ENCODE data around the gene CITED2. TPM values are rescaled to one million over a fixed set of nuclear protein-coding genes. Genes with fewer than 3 reads are reported as not detected.

CITED2 gene
- total and polyA plus RNA-seq, 2 of the 8 experiments (the other 6 are each of a cell fraction or from before 2014, with no cell fraction given) = 89.1 to 115 TPM

- Histone ChIP-seq H3K4me1 (replicated peaks in 1 of 4; ENCODE audit: control insufficient read depth in 3 of 4, insufficient read depth in 4 of 4, low read length in 3 of 4) (peaks cover 4 to 9% (median 8%) of the 10 kb centered on the region in 4 experiments; a peak in 6 of 7 replicates), H2BK12ac (ENCODE audit: low read depth, low read length) (no peak overlapping the region), H2BK20ac (ENCODE audit: low read length) (no peak overlapping the region), H2AFZ (ENCODE audit: low read length) (no peak overlapping the region), H4K5ac (ENCODE audit: insufficient read length, low read depth, low read length) (no peak overlapping the region), H4K91ac (replicated peaks; ENCODE audit: insufficient read length, low read length) (no peak overlapping the region), H3K27me3 (replicated peaks in 1 of 4; ENCODE audit: control insufficient read depth in 3 of 4, extremely low read depth in 1 of 4, insufficient read depth in 3 of 4, low read length in 3 of 4) (0 out of 7 replicates have a peak, but pooled peaks cover 0 to 3% (median 0%) of the 10 kb centered on the region in 4 experiments), H3K14ac (ENCODE audit: insufficient read length) (no peak overlapping the region), H3K4me3 (ENCODE audit: extremely low read depth in 1 of 4, insufficient read depth in 2 of 4, low read depth in 3 of 4, low read length in 4 of 4) (no peak overlapping the region), H3K18ac (ENCODE audit: extremely low read depth, low read length) (no peak overlapping the region), H3K4me2 (ENCODE audit: insufficient read depth in 1 of 2, low read depth in 2 of 2, low read length in 2 of 2) (no peak overlapping the region), H4K8ac (ENCODE audit: extremely low read depth, insufficient read depth, low read length) (no peak overlapping the region), H3K79me1 (ENCODE audit: low read depth, low read length) (no peaks in the 10 kb centered on the region), H2AK5ac (ENCODE audit: low read depth, low read length) (no peak overlapping the region), H3K79me2 (ENCODE audit: control insufficient read depth in 1 of 2, insufficient read depth in 2 of 2, low read length in 2 of 2) (no peaks in the 10 kb centered on the region), H3K23me2 (ENCODE audit: low read depth, low read length) (no peaks in the 10 kb centered on the region), H2BK5ac (ENCODE audit: low read depth, low read length) (no peak overlapping the region), H3K56ac (replicated peaks; ENCODE audit: insufficient read length, low read depth, low read length) (no peak overlapping the region), H3K9ac (replicated peaks in 1 of 4; ENCODE audit: extremely low read depth in 1 of 4, low read depth in 3 of 4, low read length in 3 of 4) (no peak overlapping the region), H2BK120ac (replicated peaks; ENCODE audit: low read depth, low read length) (no peak overlapping the region), H3K27ac (ENCODE audit: low read depth, low read length) (no peak overlapping the region), H3K36me3 (ENCODE audit: control insufficient read depth in 2 of 4, insufficient read depth in 4 of 4, low read length in 3 of 4) (no peaks in the 10 kb centered on the region), H3K23ac (ENCODE audit: insufficient read length) (no peak overlapping the region), H3K9me3 (ENCODE audit: insufficient read depth in 2 of 2, low read depth in 1 of 2, low read length in 1 of 2) (no peaks in the 10 kb centered on the region), H4K20me1 (replicated peaks in 1 of 2; ENCODE audit: control insufficient read depth in 1 of 2, insufficient read depth in 2 of 2, low read length in 2 of 2) (no peaks in the 10 kb centered on the region), H2BK15ac (ENCODE audit: low read length) (no peak overlapping the region), H3K4ac (replicated peaks; ENCODE audit: insufficient read length, low read depth, low read length) (no peak overlapping the region)
- DNase-seq (ENCODE audit: low read depth in 1 of 2, low spot score in 2 of 2) (no peak), FAIRE-seq (no peak)
- POLR2A ChIA-PET (ENCODE audit: partially characterized antibody) = no interaction called here
- WGBS, 2 experiments (ENCODE audit: extremely low coverage in 1 of 2, insufficient coverage in 1 of 2, insufficient read length in 1 of 2, insufficient replicate concordance in 2 of 2, low coverage in 1 of 2, low lambda C conversion rate in 2 of 2, missing lambda C conversion rate in 1 of 2) = 91% methylated on average over 6 of the region's 6 CpGs; no CpG with 5 or more reads in 1 of the 2 experiments
- CTCF ChIA-PET (ENCODE audit: partially characterized antibody) = interaction anchor here (0.7 to 3.3 kb wide), 2 partner anchors 12 to 953 kb away, joined by 3 to 11 read pairs; no protein-coding TSS in a partner anchor
- TF ChIP-seq KDM1A (IDR thresholded peaks at IDR 0.05; ENCODE audit: borderline replicate concordance, low read length) (no peak), FOSL1 (IDR thresholded peaks at IDR 0.05; ENCODE audit: insufficient read depth, low read depth, low read length) (no peak), CBX8 (IDR thresholded peaks at IDR 0.05; ENCODE audit: borderline replicate concordance, low read depth, low read length) (no peak), KDM5A (IDR thresholded peaks at IDR 0.05; ENCODE audit: low read length) (no peak)
Observed at GRCh38 chr6:139381216-139381865, 6.9 kb upstream of the CITED2 start.
